Activated T-cell treated with anti-CD3 and anti-CD28 coated beads for 48 hours (primary cell): ENCODE results near the gene MARK2.
"Not testable (repeated sequence)": the region's sequence is repeated elsewhere in the genome, so short reads cannot be mapped to it uniquely, and the experiment has no call there.

Experiments used
- DNase-seq: peaks from one replicate; pipeline ENCODE4 v3.0.0-alpha.2; 2020; ENCODE audit warnings: low read depth

MARK2 gene

GRCh38 chr11:63838678-63839507 lies at the start of gene MARK2:
Gene MARK2, plus strand, starts transcription at chr11:63839110. Its CDS starts 397 bp downstream, at chr11:63839507.
- DNase-seq, result peak; percentile 99

- no peak for DNase-seq
Measured at GRCh38 chr11:63791495-63792167, 47.3 kb upstream of the MARK2 start.

GRCh38 chr11:63793161-63793560 lies 45.7 kb upstream of the MARK2 start:
- no peak for DNase-seq

GRCh38 chr11:63795066-63795465 lies 43.8 kb upstream of the MARK2 start:
- DNase-seq, result no peak

DNA sequence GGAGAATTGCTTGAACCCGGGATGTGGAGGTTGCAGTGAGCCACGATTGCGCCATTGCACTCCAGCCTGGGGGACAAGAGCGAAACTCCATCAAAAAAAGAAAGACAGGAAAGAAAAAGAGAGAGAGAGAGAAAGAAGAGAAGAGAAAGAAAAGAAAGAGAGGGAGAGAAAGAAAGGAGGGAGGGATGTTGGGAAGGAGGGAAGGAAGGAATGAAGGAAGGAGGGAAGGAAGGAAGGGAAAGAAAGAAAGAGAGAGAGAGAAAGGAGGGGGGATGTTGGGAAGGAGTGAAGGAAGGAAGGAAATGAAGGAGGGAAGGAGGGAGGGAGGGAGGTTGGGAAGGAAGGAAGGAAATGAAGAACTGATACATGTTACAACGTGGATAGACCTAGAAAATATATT lies 38.0 kb upstream of the MARK2 start:
- no peak for DNase-seq

DNA sequence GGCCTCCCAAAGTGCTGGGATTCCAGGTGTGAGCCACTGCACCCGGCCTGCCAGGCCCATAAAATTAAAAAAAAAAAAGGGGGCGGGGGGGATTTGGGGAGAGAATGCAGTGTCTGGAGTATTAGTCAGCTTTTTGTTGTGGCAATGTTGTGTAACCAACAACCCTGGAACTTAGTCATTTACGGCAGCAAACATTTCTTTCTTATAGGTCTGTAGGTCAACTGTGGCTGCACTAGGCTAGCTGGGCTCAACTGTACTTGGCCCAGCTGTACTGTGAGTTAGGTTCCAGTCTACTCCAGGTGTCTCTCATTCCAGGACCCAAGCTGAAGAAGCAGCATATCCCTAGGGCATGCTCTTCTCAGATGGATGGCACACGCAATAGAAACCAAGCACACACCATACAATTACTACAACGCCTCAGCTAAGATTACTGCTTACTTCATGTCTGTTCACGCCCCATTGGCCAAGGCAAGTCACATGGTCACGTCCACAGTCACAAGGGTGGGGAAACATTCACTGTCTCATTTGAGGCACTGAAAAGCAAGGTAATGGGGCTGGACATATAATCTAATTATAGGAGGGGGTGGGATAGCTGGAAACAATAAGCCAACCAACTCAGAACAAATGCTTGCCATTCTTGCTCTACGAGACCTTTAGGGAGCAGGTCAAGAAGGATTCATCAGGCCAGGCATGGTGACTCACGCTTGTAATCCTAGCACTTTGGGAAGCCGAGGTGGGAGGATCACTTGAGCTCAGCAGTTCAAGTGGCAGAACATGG lies 36.1 kb upstream of the MARK2 start:
- DNase-seq, result no peak

GRCh38 chr11:63804259-63804658 lies 34.7 kb upstream of the MARK2 start:
- DNase-seq, result no peak

GRCh38 chr11:63805844-63806415 lies 33.0 kb upstream of the MARK2 start:
- no peak for DNase-seq

GRCh38 chr11:63810383-63810782 lies 28.5 kb upstream of the MARK2 start:
- DNase-seq, result not testable (repeated sequence)

- no peak for DNase-seq
Measured at GRCh38 chr11:63811522-63811921, 27.4 kb upstream of the MARK2 start.

GRCh38 chr11:63813035-63813562 lies 25.8 kb upstream of the MARK2 start, which contains the start of gene SPINDOC:
Gene SPINDOC, plus strand, starts transcription at chr11:63813456. Its CDS starts 231 bp downstream, at chr11:63813687.
- peak; percentile 78 for DNase-seq

DNA sequence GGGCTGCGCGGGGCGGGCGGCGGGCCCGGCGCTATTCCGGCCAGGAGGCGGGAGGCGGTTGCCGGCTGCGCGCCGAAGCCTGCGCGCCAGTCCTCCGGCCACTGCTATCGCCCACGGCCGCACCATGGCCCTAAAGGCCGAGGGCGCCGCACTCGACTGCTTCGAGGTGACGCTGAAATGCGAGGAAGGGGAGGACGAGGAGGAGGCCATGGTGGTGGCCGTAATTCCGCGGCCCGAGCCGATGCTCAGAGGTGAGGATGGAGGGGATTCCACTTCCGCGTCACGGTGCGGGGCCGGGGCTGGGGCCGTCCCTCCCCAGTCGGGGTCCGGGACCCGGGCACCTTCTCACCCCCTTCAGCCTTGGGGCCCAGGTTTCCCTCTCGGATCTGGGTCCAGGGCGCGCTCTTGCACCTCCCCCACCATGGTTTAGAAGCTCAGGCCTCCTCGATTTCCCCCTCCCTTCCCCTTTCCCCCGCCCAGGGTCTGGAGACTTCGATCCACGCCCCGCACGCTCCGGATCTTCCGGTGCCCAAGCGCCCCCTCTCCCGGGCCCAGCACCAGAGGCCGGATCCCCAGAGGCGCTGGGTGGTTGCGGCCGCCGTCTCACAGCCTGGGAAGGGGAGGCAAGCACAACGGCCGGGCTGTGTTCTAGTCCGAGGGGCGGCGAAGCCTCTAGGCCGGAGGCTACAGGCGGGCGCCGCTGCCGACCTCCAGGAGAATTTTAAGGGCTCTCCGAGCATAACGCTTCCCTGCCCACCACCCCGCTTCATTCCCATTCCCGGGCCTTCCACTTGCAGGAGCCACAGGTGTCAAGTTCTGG lies 25.1 kb upstream of the MARK2 start:
- peak; percentile 33 for DNase-seq

DNA sequence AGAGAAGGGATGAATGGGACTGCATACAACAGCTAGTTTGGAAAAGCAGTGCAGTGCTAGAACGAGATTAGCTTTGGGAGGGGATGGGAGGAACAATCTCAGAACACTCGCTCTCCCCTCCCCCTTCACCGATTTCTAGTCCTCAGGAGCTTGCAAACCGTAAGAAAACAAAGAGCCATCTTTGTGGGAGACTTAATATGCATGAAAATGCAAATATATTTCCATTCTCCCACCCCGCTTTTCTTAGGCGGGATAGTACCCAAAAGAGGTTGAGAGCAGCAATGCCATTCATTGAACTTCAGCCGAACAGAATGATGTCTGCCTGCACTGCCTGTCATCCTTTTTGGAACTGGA lies 24.6 kb upstream of the MARK2 start:
- no peak for DNase-seq

GRCh38 chr11:63816166-63816565 lies 22.7 kb upstream of the MARK2 start:
- no peak for DNase-seq

DNA sequence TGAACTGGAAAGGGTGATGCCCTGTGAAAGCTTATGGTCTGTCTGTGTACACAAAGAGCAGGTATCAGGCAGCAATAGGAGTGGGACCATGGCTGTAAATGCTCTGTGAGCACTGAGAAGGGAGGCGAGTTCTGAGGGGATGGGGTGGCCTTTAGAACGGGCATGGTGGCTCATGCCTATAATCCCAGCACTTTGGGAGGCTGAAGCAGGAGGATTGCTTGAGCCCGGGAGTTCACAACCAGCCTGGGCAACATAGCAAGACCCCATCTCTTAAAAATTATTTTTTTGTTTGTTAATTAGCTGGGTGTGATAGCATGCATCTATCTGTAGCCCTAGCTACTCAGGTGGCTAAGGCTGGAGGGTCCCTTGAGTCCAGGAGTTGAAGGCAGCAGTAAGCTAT lies 22.2 kb upstream of the MARK2 start:
- no peak for DNase-seq

DNA sequence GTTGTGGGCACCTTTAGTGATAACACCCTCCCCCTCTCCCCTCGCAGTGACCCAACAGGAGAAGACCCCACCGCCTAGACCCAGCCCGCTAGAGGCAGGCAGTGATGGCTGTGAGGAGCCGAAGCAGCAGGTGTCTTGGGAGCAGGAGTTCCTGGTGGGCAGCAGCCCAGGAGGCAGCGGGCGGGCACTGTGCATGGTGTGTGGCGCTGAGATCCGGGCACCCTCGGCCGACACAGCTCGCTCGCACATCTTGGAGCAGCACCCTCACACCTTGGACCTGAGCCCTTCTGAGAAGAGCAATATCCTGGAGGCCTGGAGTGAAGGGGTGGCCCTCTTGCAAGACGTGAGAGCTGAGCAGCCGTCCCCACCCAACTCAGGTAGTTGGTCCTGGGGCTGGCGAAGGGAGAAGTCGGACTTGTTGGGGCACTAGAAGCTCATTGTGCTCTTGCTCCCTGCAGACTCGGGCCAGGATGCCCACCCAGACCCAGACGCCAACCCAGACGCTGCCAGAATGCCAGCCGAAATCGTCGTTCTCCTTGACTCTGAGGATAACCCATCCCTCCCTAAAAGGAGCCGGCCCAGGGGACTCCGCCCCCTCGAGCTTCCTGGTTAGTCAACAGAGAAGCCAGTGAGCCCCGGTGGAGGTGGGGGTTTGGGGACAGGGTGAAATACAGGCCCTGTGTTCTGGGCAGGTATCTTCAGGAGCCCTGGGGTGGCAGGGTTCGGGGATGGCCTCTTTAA lies 21.0 kb upstream of the MARK2 start:
- DNase-seq, result no peak

- DNase-seq, result no peak
Measured at GRCh38 chr11:63818609-63819008, 20.3 kb upstream of the MARK2 start.

DNA sequence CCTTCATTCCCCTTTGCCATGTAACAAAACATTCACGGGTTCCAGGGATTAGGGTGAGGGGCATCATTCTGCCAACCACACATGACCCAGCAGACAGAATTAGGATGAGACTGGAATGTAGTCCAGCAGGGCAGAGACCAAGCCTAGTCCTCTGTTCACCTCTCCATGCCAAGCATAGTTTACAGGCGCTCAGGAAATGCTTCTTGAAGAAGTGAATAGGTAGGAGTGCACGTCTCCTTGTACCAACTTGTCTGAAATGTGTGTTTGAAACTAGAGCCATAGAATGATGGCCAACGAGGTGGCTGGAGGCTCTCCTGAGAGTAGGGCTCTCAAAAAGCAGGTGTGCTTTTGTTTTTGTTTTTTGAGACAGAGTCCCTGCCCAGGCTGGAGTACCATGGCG lies 17.5 kb upstream of the MARK2 start:
- DNase-seq, result no peak

- no peak for DNase-seq
Measured at GRCh38 chr11:63826471-63827190, 12.3 kb upstream of the MARK2 start.
